Bronchus fibroblast of lung (primary cell): ENCODE results near the gene PGM2. TPM values are rescaled to one million over a fixed set of nuclear protein-coding genes. Genes with fewer than 3 reads are reported as not detected.

Experiments
- total RNA-seq: library from RNA; depleted of rRNA; stranded (reverse); fragments of >200 nt; gene quantifications from 2 replicates; pipeline ENCODE4 v1.2.3, GENCODE V29; 2015

Gene PGM2
- 18.0 and 23.5 TPM in 2 replicates for total RNA-seq

DNA sequence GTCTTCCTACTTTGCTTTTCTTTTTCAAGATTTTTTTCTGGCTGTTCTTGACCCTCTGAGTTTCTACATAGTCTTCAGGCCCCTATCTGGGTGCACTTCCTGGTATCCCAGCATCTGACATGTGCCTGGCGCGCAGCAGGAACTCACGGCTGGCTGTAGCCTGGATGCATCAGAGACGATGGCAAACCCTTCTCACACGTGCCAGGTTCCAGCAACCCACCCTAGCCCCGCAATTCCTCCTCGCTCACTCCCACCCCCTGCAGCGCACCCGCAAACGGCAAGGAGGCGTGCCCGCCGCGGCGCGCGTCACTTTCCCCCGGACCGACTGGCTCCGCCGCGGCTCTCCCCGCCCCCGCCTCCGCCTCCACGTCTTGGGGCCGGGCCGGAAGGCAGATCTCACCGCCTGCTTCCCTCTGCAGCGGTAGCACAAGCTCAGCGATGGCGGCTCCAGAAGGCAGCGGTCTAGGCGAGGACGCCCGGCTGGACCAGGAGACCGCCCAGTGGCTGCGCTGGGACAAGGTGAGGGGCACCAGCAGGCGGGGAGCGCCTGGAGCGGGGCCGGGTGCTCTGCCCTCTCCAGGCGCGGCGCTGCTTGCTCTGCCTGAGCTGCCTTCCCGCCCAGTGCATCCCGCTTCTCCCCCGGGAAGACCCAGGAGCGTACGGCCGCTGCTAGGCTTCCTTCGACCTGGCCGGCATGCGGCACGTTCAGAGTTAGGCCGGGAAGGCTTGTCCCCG is at the start of gene PGM2:
PGM2 (plus strand) TSS at position 392 of the 735 bp plus-strand sequence; CDS start at position 439, 47 bp downstream.

DNA sequence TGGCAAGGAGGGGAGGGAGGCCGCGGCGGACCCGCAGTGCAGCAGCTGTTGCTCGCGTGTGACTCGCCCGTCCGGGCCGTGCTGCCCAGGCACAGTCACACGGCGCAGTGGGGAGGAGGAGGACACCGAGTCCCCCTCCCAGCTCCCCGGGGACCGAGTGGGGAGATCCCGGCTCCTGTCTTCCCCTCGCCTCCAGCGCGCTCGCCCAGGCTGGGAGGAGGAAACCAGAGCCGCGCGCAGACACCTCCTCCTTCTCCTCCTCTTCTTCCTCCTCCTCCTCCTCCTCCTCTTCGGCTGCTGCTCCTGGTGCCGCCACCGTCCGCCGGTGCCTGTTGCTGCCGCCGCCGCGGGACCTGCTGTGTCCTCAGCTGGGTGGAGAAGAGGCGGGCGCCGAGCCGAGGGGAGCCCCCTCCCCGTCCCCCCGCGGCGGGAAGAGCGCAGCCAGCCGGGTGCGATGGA is 64.3 kb downstream of the PGM2 start, which contains the start of gene TBC1D1:
TBC1D1 (plus strand) TSS at position 284 of the 459 bp plus-strand sequence. CDS start 11,012 bp downstream, outside the sequence.

Other genes with a start within 250 kb of the PGM2 start
- gene RELL1, start 140.3 kb upstream of the PGM2 start, total RNA-seq = 30.9 and 34.1 TPM in 2 replicates
- 166 and 175 TPM in 2 replicates for gene TBC1D1, start 64.4 kb downstream of the PGM2 start, total RNA-seq
- gene PTTG2, start 133.7 kb downstream of the PGM2 start, total RNA-seq = not detected in 2 replicates